Stimulated activated CD8-positive, alpha-beta memory T cell treated with anti-CD3 and anti-CD28 coated beads, Interleukin-2, amount 100 ng/mL, for 1 hour (primary cell): ENCODE data around the gene CDRT15L2.
"Not testable (repeated sequence)": the region's sequence is repeated elsewhere in the genome, so short reads cannot be mapped to it uniquely, and the experiment has no call there.

ENCODE experiments used
- DNase-seq, 2 donors: peaks; one replicate each; pipeline ENCODE4 v3.0.0-alpha.2; 2020; ENCODE audit warnings: low read depth in 2 of 2

CDRT15L2 gene

GRCh38 chr17:20579424-20579823, at the start of gene CDRT15L2:
TSS of gene CDRT15L2 (plus strand) at chr17:20579724. CDS start at chr17:20579744, 20 bp downstream.
- DNase-seq = not testable (repeated sequence)

DNA sequence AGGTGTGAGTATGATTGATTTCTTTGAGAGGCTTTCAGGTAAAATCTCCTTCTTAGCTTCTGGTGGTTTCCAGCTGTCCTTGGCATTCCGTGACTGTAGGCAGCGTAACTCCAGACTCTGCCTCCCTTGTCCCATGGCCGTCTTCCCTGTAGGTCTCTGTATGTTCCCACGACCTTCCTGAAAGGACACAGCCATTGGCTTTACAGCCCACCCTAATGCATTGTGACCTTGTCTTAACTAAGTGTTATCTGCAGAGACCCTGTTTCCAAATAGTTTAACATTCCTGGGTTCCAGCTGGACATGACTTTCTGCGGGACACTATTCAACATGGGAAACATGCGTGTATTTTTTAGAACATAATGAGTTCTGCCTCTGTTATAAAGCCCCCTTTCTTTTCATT, 49.4 kb upstream of the CDRT15L2 start:
- DNase-seq = not testable (repeated sequence)

DNA sequence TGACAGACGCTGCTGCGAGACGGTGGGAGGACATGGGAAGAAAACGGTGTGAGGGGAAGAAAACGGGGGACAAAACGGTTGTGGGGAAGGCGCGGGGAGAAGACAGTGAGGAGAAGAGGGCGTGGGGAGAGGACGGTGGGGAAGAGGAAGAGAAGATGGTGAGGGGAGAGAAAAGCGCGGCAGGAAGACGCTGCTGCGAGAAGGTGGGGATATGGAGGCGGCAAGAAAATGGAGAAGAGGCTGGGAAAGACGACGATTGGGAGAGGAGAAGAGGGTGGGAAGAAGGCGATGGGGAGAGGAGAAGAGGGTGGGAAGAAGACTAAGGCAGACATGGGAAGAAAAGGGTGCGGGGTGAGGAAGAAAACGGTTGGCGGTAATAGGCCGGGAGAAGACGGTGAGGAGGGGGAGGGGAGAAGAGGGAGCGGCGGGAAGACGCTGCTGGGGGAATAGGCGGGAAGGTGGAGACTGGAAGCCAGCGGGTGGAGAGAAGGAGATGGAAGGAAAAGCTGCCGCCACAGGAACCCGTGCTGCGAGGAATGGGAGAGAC, 46.9 kb upstream of the CDRT15L2 start:
- DNase-seq = not testable (repeated sequence)

DNA sequence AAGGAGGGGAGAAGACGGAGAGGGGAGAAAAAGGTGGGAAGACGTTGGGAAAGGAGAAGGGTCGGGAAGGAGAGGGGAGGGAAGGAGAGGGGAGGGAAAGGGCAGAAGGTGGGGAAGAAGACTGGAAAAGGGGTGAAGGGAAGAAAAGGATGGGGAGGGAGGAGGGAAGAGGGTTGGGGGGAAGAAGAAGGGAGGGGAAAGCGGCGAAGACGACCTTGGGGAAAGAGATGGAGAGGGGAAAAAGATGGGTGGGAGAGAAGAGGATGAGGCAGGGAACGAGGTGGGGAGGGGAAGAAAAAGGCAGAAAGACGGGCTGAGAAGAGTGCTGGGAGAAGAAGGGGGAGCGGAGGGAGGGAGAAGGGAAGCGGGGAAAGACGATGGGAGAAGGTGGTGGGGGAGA, 46.3 kb upstream of the CDRT15L2 start:
- not testable (repeated sequence) for DNase-seq

DNA sequence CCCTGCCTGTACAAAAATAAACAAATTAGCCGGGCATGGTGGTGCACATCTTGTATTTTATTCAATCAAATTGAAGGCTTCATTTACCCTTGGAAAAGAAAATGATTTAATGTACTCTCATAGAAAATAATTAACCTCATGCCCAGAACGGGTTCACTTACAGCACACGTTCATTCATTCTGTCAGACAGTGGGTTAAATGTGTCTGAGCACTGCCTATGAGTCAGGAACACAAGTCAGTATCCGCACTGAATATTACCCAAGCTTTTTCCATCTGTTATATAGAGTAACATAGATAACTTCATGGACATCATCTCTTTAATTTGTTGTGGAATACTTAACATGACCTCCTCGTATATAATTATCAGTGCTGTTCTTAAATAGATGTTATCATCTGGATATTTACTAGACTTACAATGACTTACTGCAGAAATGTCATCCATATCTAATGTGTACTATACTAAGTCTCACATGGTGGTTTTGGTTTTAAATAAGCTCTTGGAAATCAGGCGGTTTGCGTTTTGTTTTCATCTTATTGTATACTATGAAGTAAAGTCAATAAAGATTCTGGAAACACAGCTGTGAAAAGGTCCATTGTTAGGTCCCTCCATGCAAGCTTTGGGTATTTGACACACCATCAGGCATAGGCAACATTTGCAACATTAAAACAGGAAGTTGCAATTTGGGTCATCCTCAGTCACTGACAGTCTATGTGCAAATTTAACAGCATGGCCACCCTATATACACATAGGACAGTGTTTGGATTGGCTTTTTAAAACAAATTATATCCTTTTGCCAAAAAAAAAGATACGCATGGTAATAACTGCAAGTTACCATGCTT, 44.6 kb upstream of the CDRT15L2 start:
- not testable (repeated sequence) for DNase-seq

- DNase-seq = not testable (repeated sequence)
Observed at GRCh38 chr17:20540414-20540813, 39.1 kb upstream of the CDRT15L2 start.

GRCh38 chr17:20540865-20541264, 38.7 kb upstream of the CDRT15L2 start:
- DNase-seq = not testable (repeated sequence)

- not testable (repeated sequence) for DNase-seq
Observed at GRCh38 chr17:20541853-20542546, 37.5 kb upstream of the CDRT15L2 start.

DNA sequence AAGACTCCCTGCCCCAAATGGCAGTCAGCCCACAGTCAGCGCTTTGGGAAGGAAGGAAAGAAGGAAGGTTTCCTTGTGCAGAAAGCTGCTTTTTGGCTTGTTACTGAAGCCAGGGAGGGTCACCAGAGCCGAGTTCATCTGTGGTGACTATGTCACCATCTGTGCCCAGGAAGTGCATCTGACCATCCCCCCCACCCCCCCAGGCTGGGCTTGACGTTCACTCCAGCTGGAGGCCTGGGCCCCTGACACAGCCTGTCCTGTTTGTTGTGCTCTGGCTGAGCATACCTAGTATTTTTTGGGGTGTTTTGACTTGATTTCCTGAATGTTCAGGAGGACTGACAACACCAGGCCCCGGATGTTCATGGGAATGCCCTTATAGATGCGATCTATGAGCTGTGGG, 31.6 kb upstream of the CDRT15L2 start:
- DNase-seq = not testable (repeated sequence)

DNA sequence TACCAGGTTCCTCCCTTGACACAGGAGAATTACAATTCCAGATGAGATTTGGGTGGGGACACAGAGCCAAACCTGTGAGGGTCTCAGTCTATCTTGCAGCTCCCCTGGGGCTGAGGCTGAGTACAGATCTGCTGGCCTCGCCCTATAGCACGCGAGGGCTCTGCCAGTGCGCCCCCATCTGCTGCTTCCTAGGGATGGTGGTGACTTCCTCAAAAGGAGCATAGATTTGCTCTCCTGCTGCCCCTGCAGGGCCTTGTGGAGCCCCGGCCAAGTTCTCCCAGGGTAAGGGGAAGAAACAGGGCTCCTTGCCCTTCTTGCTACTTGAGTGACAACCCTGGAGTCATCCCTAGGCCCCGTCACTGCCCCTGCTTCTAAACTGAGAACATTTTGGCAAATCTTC, 26.6 kb upstream of the CDRT15L2 start:
- not testable (repeated sequence) for DNase-seq

DNA sequence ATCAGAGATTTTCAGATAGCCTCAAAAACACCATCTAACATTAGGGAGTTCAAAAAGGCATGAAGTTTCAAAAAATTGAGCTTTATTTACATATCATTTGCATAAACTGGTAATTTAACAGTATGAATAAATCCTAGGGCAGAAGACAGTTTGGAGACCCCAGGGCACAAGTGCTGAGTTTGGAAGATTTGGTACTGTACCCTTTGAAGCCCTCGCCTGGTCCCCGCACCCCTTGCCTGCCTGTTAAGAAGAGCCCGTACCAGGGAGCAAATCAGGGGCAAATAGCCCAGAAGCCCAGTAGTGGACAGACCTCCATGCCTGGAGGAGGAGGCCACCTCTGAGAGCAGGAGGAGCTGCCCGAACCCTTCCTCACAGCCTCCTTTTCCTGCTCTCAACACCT, 24.8 kb upstream of the CDRT15L2 start:
- DNase-seq = not testable (repeated sequence)

DNA sequence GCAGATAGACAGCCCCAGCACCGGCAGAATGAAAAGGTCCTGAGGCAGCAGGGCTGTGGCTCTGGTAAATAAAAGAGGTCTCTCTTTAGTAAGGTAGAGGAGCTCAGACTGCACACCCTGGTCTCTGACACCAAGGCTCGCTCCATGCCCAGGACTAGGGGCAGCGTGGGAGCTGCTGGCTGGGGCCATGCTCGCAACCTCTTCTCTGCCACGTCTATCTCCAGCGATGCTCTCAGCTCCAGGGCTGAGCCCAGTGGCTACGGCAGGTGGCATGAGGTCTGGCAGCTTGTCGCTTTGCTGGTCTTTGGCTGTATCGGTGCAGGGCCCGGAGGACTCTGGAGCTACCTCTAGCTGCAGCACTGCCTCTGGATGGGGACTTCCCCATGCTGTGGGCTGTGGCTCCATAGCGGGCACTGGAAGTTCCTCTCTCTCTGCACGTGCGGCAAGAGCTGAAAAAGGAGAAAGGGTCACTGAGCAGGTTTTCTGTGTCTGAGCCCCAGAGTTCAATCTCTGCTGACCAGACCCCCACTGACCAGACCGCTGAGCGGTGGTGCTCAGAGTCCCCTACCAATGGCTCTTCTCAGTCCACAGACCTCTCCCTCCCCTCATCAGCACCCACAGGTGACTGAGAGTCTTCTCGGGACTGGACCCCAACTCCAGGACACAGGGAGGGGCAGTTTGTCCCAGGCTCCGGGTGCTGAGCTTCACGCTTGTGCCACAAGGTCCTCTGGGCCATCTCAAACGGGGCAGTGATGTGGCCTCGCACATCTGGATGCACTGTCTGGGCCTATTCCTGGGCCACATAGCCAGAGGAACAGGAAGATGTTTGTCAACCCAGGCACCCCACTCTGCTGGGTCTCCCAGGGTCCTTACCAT, 24.2 kb upstream of the CDRT15L2 start:
- not testable (repeated sequence) for DNase-seq

DNA sequence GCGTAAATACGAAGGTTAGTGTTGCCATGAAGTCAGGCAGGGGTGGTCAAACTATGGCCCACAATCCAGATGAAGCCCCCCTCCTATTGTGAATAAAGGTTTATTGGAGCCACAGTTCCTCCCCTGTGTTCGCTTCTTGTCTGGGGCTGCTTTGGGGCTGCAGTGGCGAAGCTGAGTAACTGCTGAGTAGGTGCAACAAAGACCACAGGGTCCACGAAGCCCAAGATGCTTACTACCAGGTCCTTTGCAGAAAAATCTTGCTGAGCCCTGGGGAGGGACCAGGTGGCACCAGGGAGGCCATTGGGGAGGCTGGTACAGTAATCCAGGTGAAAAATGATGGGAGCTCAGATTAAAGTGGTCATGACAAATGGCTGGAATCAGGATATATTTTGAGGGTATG, 21.4 kb upstream of the CDRT15L2 start:
- not testable (repeated sequence) for DNase-seq

DNA sequence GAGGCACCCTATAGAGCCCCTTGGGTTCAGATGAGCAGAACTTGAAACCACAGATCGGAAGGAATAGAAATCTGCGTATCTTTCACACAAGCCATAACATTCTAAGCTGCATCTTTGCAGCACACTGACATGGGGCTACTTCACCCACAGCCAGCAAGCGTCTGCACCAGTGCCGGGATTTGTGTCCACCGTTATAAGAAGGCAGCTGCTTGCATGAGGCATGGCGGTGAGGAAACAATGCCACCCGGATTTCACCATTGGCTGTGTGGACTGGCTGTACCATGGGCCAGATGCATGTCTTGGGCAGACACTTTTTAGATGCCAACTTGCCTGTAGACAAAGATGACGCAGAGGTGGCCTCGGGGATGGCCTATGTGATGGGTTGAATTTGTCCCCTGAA, 20.5 kb upstream of the CDRT15L2 start:
- DNase-seq = not testable (repeated sequence)

DNA sequence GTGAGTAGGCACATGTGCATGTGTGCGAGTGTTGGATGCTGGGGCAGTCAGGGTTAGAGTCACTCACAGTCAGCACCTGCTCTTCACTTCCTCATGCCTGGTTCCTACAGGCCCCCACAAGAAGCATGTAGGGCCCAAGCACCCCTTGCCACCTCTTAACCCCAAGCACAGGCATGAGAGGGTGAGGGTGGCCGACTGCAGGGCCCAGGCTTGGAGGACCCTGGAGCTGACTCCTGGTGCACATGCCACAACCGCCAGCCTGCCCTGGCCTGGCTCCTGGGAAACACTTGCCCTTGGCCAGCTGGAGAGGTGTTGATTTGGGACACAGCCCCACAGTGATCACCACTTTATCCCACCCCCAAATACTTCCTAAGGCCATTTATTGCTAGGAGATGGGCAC, 16.9 kb upstream of the CDRT15L2 start:
- DNase-seq = no peak

DNA sequence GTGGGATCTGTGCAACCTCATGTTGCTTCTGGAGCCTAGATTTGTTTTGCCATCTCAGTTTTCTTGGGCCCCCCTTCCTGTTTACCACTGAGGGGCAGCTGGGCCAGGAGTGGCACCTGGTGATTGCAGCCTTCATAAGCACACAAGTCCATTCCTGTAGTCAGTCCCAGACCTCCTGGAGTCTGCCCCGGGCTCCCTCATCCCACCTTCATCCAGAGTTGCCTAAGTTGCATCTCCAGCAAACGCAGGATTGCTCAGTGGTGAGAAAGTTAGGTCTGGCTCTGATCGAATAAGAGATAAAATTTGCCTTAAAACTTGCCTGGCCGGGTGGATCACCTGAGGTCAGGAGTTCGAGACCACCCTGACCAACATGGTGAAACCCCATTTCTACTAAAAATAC, 14.3 kb upstream of the CDRT15L2 start:
- not testable (repeated sequence) for DNase-seq

- DNase-seq = no peak
Observed at GRCh38 chr17:20565711-20566110, 13.8 kb upstream of the CDRT15L2 start.

GRCh38 chr17:20566736-20567135, 12.8 kb upstream of the CDRT15L2 start:
- DNase-seq = not testable (repeated sequence)

DNA sequence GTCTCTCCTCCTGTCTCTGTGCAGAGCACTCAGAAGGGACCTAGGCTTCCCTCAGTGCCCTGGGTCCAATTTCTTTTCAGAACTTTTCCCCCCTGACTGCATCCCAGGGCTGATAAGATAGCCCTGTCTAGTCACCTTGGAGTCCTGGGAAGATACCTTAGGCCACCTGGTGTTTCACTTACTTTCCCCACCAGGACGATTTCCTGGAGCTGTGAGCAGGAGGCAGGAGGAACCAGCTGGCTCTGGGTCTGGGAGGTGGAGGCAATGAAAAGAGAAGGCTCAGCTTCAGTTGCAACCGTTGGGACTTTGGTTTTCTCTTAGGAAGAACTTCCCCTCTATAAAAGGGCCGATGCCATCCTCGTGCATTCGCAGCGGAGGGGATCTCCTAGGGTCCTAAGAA, 12.1 kb upstream of the CDRT15L2 start:
- not testable (repeated sequence) for DNase-seq

GRCh38 chr17:20568604-20569003, 10.9 kb upstream of the CDRT15L2 start:
- not testable (repeated sequence) for DNase-seq

DNA sequence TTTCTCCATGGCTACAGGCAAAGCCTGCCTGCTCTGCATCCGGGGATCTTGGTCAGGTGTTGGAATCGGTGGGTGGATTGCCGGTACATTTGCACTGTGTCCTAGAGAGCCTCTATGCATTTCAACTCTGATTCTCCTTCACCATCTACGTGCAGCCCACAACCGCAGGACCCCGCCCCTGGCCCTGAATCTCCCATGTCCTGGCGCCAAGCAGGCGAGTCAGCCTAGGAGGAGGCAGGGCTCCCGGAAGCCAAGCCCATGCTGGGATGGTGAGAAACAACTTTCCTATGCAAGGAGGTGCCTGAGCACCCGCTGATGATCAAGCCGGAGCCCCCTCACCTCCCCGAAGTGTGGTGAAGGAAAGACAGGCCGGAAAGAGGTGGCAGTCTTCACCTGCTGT, 7.9 kb upstream of the CDRT15L2 start:
- DNase-seq = not testable (repeated sequence)

- not testable (repeated sequence) for DNase-seq
Observed at GRCh38 chr17:20573216-20573615, 6.3 kb upstream of the CDRT15L2 start.
